Activated CD8-positive, alpha-beta memory T cell treated with anti-CD3 and anti-CD28 coated beads, Interleukin-2, amount 50 U/mL, for 24 hours (primary cell): ENCODE measurements around the gene SPEG.

ENCODE experiments used
- DNase-seq: peaks from one replicate; pipeline ENCODE4 v3.0.0-alpha.2; 2020; ENCODE audit errors: extremely low read depth

Gene SPEG

GRCh38 chr2:219477815-219478214 lies 43.2 kb downstream of the SPEG start:
- no peak for DNase-seq

GRCh38 chr2:219478916-219479315 lies 44.3 kb downstream of the SPEG start:
- no peak for DNase-seq

GRCh38 chr2:219480004-219480403 lies 45.4 kb downstream of the SPEG start:
- DNase-seq, result no peak

GRCh38 chr2:219482674-219483405 lies 48.2 kb downstream of the SPEG start:
- DNase-seq, result no peak

- DNase-seq, result no peak
Measured at GRCh38 chr2:219483451-219484342, 49.1 kb downstream of the SPEG start.

GRCh38 chr2:219484343-219485200 lies 49.9 kb downstream of the SPEG start:
- no peak for DNase-seq

GRCh38 chr2:219485201-219485580 lies 50.5 kb downstream of the SPEG start:
- DNase-seq, result no peak

- DNase-seq, result no peak
Measured at GRCh38 chr2:219486380-219486959, 51.8 kb downstream of the SPEG start.

- no peak for DNase-seq
Measured at GRCh38 chr2:219488149-219488843, 53.7 kb downstream of the SPEG start.

GRCh38 chr2:219488844-219489194 lies 54.2 kb downstream of the SPEG start:
- DNase-seq, result no peak

GRCh38 chr2:219489315-219489714 lies 54.7 kb downstream of the SPEG start:
- no peak for DNase-seq

GRCh38 chr2:219490186-219490585 lies 55.5 kb downstream of the SPEG start:
- DNase-seq, result no peak

GRCh38 chr2:219490600-219491130 lies 56.0 kb downstream of the SPEG start:
- no peak for DNase-seq

- DNase-seq, result no peak
Measured at GRCh38 chr2:219491278-219491963, 56.8 kb downstream of the SPEG start.

GRCh38 chr2:219492575-219492974 lies 57.9 kb downstream of the SPEG start:
- DNase-seq, result no peak

GRCh38 chr2:219493086-219493485 lies 58.4 kb downstream of the SPEG start:
- no peak for DNase-seq

- DNase-seq, result no peak
Measured at GRCh38 chr2:219494952-219495530, 60.4 kb downstream of the SPEG start.

- no peak for DNase-seq
Measured at GRCh38 chr2:219495531-219496122, 61.0 kb downstream of the SPEG start.

GRCh38 chr2:219496247-219496824 lies 61.7 kb downstream of the SPEG start:
- DNase-seq, result no peak
